Right kidney (tissue), 1 donor: ENCODE measurements around the gene NUDT14.

Experiments
- DNase-seq: peaks from one replicate; pipeline ENCODE4 v3.0.0-alpha.2; 2016

Gene NUDT14

GRCh38 chr14:105173901-105174894, 6.9 kb downstream of the NUDT14 start:
- no peak for DNase-seq

GRCh38 chr14:105173145-105173544, 8.0 kb downstream of the NUDT14 start:
- no peak for DNase-seq

DNA sequence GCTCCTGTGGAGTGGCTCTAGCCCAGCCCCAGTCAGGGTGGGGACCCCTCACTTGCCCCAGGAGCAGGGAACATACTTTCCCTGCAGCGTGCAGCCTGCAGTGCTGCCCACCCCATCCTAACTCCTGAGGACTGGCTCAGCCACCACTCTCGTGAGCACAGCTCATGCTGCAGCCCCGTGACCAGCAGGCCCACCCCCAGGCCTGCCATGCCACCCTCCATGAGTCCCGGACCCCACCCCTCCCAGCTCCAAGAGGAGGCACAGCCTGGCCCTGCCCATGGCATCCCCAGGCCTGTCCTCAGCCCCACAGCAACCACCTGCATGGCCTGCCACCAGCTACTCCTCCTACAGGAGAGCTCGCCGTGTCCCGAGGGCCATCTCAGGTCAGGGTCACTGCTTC, 8.6 kb downstream of the NUDT14 start:
- DNase-seq: no peak

DNA sequence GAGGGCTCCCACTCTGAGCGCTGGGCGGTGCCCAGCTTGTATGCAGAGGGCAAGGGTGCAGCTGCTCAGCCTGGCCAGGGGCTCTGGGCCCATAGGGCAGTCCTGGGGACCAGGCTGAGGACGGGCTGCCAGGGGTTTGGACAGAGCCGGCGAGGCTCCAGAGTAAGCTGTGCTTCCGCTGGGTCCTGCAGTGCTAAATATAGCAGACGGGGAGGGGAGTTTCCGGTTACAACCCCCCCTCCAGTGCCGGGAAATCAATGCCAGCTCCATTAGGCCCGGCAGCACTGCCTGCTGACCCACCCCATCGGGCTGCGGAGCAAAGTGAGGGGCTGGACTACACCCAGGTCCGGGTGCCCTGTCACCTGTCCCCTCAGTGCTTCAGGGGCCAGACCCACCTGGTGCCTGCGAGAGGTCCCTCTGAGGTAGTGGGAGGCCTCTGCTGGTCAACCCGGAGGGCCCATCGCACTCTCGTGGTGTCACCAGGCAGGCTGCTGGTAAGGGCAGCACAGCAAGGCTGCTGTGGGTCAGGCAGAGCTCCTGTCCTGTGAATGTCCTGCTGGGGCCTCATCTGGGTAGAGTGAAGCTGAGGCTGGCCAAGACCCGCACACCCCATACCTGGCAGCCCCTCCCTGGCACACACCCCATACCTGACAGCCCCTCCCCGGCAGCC, 10.0 kb downstream of the NUDT14 start:
- no peak for DNase-seq

- DNase-seq: no peak
Measured at GRCh38 chr14:105169776-105170655, 11.1 kb downstream of the NUDT14 start.

DNA sequence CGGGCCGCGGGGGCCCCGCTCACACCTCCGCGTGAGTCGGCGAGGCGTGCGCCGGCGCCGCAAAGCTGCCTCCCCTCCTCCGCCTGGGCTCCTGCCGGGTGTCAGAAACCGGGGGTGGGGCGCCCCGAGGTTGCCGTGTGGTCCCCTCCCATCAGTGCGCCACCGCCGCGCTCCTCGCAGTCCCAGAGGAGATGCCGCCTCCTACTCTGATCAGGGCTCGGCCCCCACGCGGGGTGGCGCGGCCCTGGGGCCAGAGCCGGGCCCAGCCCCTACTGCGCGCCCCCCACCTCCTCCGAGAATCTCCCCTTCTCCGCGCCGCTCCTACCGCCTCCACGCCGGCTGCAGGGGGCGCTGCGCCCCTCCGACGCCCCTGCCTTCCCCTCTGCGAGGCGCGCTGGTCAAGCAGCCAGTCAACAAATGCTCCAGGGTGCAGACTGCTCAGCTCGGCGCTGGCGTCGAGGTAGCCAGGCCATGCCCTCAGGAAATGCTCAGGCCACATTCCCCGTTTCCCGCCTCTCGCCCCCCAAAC, 12.1 kb downstream of the NUDT14 start:
- peak; percentile 60 for DNase-seq

DNA sequence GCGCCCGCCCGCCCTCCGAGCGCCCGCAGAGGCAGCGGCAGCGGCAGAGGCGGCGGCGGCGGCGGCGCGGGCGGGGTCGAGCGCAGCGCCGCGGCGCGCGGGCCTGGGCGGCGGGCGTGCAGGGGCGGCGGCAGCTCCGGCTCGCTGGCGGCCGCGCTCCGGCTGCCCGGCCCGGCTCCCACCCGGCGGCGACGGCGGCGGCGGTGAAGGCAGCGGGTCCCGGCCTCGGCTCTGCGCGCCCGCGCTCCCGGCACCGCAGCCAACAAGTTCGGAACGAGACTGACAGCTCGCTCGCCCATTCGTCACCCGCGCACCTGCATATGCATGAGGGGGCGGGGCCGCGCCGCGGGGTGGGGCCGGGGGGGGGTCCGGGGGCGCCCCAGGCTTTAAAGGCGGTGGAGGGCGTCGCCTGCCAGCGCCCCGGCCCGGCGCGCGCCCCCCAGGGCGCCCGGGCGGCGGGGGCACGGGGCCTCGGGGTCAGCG, 12.6 kb downstream of the NUDT14 start, which contains the start of gene JAG2:
Gene JAG2, minus strand, starts transcription at position 281 of the 483 bp plus-strand sequence. CDS start 356 bp downstream, outside the sequence.
- DNase-seq: no peak

- DNase-seq: no peak
Measured at GRCh38 chr14:105168093-105168420, 13.1 kb downstream of the NUDT14 start.

DNA sequence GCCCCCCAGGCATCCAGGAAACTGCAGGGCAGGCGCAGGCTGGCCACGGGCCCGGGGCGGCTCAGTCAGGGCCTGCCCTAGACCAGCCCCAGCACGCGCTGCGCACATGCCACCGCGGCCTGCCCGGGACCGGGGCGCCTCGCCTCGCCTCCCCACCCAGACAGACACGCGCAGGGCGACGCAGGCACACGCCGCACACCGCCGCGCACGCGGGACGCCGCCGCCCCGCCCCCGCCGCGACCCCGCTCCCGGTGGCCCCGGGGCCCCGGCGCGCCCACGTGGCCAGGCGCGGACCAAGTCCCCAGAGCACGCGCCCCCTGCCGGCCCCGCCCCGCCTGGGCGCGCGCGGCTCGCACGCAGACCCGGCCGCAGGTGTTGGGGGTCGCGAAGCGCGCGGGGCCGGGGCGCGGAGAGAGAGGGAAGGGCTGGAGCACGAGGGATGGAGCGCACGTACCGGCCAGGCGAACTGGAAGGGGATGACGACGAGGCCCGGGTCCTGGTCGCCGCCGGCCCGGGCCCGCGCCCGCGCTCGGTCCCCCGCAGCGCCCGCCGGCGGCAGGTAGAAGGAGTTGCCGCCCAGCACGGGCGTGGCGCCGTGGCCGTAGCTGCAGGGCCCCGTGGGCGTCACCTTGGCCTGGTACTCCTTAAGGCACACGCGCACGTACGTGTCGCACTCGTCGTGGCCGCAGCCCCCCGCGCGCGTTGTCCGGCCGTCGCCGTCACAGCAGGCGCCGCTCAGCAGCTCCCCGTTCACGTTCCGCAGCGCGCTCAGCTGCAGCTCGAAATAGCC, 13.6 kb downstream of the NUDT14 start:
- DNase-seq: no peak

DNA sequence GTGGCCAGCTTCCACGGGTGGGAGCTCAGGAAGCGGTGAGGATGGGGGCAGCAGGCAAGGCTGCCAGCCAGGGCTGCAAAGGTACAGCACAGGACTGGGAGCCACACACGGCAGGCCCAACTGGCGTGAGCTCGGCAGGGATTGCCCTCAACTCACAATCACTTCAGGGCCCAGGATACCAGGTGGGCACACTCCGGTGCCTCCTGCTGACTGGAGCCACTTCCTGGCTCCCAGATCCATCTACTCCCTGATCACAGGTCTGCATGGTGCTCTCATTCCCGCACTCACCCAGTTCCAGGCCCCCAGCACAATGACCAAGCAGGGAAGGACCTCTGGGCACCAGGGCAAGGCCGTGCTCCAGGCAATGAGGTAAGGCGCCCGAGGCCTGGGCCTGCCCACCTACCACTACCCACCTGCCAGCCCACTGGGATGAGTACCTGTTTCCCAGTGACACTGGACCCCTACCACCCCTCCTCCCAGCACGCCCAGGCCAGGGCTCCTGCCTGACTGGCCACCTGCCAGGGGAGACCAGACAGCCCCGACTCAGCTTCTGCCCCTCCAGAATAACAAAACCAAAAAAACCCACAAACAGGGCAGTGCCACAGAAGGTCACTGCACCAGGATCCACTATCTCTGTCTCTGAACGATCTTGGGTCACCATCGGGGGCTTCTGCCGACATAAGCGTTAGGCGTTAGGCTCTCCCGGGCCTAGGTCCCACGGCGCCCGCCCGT, 14.4 kb downstream of the NUDT14 start:
- no peak for DNase-seq

GRCh38 chr14:105165761-105166485, 15.2 kb downstream of the NUDT14 start:
- no peak for DNase-seq

DNA sequence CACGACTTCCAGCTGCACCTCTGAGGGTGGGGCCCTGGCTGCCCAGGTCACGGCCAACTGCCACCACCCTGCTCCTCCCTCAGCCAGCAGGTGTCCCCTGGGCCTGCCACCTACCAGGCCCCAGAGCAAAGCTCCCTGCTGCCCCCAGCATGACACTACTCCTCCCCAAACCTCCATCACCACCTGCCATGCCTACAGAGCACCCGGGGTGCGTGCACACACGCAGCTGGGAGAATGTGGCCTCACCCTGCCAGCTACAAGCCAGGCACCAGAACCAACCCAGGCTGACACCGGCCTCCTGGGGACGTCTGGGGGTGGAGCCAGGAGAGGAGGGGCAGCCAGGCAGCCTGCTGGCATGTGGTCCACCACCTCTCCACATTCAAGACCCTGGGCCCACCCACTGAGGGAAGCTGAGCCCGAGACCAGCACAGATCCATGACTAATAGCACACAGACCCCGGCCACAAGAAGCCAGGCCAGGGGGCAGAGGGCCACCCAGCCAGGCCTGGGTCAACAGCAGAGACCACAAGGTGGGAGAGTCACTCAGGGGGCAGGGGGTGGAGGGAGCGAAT, 15.9 kb downstream of the NUDT14 start:
- no peak for DNase-seq

GRCh38 chr14:105163040-105163742, 17.9 kb downstream of the NUDT14 start:
- no peak for DNase-seq

- DNase-seq: no peak
Measured at GRCh38 chr14:105162669-105162979, 18.5 kb downstream of the NUDT14 start.

DNA sequence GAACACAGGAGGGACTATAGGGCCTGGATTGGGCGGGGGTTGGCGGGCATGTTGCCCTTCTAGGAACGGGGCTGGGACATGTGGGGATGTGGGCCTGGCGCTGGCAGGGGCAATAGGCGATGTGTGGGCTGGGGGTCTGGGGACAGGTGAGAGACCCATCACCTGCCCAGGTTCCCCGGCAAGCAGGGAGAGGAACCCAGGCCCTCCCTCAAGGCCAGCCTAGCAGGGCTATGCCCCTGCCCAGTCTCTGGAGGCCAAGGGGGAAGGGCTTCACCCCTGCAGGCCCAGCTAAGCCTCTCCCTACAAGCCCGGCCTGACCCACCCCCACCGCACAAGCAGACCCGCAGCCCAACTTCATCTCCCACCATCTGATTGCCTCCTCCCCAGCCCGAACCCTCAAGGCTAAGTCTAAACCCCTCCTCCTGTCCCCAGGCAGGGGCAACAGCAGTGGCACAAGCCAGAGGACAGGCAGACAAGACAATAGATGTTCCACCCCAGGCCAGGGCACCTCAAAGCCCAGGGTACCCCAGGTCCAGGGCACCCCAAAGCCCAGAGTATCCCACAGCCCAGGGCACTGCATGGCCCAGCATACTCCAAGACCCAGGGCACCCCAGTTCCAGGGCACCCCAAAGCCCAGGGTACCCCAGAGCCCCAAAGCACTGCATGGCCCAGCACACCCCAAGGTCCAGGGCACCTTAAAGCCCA, 19.0 kb downstream of the NUDT14 start:
- DNase-seq: no peak

DNA sequence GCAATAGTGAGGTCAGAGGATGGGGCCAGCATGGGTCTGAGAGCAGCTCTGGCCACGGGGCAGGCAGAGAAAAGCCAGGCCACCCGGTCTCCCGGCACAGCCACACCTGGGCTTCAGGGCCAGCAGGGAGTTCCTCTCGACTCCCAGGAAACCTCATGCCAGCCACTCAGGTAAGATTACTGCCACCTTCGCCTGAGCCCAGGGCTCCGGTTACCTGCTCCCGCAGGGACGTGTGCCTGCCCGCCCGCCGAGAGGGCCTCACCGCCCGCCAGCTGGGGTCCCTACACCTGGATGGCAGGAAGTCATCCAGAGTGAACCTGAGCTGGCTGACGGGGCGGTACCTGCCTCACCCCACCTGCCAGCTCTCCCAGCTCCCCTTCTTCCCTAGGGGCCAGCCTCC, 19.8 kb downstream of the NUDT14 start:
- no peak for DNase-seq

GRCh38 chr14:105160776-105161175, 20.3 kb downstream of the NUDT14 start:
- no peak for DNase-seq

DNA sequence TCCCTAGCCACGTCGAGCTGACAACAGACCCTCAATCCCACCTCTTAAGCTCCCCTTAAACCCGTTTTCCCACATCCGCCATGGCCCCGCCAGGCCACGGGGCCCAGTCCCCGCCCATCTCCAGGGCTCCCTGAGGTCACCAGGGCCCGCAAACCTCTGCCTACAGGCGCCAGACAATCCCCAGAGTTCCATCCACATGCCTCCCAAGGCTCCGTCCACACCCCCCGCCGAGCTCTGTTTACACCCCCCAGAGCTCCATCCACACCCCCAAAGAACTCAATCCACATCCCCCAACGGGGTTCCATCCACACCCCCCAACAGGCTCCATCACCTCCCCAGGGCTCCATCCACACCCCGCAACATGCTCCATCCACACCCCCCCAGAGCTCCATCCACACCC, 21.8 kb downstream of the NUDT14 start:
- DNase-seq: no peak
